Posterior cingulate gyrus (tissue), 11 donors: Measurements from ENCODE around the gene PGBD2.
"Not testable (repeated sequence)": the region's sequence is repeated elsewhere in the genome, so short reads cannot be mapped to it uniquely, and the experiment has no call there.

ENCODE experiments used
- DNase-seq, 10 donors: peaks; one replicate each; pipeline versions ENCODE4 v3.0.0 to v3.0.0-alpha.2; 2020 to 2021; ENCODE audit warnings: mixed read lengths in 3 of 10
- intact Hi-C: fragments of 100-400 bp; cut with DNase I; formaldehyde crosslinking; loops from one replicate; pipeline ENCODE4 v1.15.1; 2023

Gene PGBD2

DNA sequence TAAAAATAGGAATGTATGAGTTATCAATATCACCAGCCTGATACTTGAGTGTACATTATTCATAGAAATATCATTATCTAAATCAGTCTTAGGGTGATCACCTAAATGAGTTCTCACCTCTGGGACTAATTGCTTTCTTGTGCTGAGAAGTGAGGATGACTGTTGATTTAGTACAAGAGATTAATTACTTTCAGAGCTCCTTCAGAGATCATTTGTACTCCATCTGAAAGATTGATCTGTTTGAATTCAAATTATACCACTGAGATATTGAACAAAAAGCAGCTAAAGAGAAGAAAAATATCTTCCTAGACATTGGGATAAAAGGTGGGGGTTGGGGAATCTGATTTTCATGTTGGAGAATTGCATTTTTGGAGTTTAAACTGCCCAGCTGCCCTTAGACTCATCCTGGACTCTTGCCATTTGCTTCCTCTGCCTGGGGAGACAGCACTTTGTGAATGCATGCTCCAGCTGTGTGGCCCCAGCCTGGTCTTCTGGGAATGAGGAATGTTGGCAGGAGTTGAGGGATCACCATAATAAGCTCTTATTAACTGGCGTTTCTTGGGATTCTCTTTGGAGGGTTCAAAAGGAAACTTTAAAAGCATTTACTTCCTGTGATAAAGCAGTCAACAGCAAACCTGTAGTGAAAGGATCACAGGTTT, 19.7 kb upstream of the PGBD2 start:
- intact Hi-C loops = no loop called here
- no peak for DNase-seq

- DNase-seq, intact Hi-C loops: not testable (repeated sequence)
Observed at GRCh38 chr1:248889914-248890243, 16.2 kb upstream of the PGBD2 start.

- intact Hi-C loops = no loop called here
- no peak for DNase-seq
Observed at GRCh38 chr1:248890549-248891498, 15.2 kb upstream of the PGBD2 start.

DNA sequence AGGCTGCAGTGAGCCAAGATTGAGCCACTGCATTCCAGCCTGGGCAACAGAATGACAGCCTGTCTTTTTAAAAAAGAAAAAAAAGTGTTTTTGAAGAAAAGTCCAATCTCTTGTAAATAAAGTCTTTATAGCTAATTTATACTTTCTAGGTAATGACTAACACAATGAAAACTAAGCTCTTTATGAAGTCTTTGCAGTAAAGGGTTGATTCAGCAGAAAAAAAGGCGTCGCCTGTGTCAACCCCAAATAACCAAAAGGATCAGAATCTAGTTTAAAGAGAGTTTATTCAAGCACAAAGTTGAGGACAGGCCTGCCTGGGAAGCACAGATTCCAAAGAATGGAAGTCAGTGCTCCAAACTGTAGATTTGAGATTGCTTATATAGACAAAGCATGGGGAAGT, 14.3 kb upstream of the PGBD2 start:
- intact Hi-C loops = no loop called here
- DNase-seq = no peak

DNA sequence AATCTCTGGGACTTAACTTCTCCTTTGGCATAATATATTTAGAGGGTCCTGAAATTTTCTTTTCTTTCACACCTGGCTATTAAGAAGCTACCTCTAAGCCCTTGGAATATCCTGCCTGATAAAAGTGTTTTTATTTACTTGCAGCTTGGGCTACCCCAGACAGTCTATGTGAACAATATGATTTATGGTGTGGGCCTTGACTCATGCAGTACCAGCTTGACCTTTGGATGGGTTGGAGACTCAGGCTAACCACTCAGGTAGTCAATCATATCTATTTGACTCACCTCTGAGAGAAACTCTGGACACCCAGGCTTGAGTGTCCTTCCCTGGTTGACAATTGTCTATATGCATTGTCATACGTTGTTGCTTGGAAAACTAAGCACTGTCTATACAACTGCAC, 13.4 kb upstream of the PGBD2 start:
- DNase-seq = no peak
- intact Hi-C loops = no loop called here

- intact Hi-C loops = no loop called here
Observed at GRCh38 chr1:248894837-248895236, 11.2 kb upstream of the PGBD2 start.

DNA sequence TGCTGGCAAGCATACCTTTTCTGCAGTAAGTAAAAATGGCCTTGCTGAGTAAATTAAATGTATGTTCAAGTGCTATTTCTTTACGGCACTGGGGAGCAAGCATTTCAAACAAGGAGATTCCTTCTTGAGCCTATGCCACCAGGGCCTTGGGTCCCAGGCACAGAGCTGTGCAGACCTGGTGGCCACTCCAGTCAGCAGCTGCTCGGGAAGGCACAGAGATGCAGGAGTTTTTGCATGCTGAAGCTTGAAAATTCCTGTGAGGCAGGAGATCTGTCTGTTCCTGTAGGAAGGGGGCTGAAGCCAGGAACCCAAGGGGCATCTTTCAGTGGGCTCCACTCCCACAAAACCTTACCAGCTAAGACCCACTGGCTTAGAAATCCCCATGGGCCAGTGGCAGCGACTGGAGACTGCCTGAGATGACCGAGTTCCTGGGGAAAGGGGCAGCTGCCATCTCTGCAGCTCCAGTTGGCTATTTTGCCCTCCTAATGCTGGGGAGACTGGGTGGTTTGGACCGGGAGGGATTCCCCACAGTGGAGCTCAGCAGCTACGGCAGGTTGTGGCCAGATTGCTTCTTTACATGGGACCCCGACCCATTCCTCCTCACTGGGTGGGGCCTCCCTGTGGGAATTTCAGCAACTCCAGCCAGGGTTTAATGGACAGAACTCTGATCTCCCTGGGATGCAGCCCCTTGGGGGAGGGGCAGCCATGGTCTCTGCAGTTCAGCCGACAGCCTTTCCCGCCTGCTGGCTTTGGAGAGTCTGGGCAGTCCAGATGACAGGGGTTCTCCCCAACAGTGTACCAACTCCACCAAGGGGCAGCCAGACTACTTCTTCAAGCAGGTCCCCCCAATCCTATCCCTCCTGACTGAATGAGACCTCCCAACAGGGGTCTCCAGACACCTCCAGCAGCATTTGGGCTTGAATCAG, 8.4 kb upstream of the PGBD2 start:
- intact Hi-C loops = no loop called here
- DNase-seq = no peak

More at GRCh38 chr1:248894837-248895236, 11.2 kb upstream of the PGBD2 start:
- no peak for DNase-seq

DNA sequence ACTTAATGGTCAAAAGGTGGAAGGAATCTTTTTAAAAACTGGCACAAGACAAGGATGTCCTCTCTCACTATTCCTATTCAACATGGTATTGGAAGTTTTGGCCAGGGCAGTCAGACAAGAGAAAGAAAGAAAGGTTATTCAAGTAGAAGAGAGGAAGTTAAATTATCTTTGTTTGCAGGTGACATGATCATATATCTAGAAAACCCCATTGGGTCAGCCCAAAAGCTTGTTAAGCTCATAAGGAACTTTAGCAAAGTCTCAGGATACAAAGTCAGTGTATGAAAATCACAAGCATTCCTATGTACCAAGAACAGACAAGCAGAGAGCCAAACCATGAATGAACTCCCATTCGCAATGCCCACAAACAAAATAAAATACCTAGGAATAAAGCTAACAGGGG, 5.4 kb upstream of the PGBD2 start:
- DNase-seq = no peak
- intact Hi-C loops = no loop called here

- intact Hi-C loops = no loop called here
- no peak for DNase-seq
Observed at GRCh38 chr1:248901578-248901977, 4.5 kb upstream of the PGBD2 start.

- DNase-seq = no peak
- intact Hi-C loops = no loop called here
Observed at GRCh38 chr1:248904437-248905216, 1.4 kb upstream of the PGBD2 start.

GRCh38 chr1:248905662-248906008, 400 bp upstream of the PGBD2 start:
- intact Hi-C loops = no loop called here
- no peak for DNase-seq

DNA sequence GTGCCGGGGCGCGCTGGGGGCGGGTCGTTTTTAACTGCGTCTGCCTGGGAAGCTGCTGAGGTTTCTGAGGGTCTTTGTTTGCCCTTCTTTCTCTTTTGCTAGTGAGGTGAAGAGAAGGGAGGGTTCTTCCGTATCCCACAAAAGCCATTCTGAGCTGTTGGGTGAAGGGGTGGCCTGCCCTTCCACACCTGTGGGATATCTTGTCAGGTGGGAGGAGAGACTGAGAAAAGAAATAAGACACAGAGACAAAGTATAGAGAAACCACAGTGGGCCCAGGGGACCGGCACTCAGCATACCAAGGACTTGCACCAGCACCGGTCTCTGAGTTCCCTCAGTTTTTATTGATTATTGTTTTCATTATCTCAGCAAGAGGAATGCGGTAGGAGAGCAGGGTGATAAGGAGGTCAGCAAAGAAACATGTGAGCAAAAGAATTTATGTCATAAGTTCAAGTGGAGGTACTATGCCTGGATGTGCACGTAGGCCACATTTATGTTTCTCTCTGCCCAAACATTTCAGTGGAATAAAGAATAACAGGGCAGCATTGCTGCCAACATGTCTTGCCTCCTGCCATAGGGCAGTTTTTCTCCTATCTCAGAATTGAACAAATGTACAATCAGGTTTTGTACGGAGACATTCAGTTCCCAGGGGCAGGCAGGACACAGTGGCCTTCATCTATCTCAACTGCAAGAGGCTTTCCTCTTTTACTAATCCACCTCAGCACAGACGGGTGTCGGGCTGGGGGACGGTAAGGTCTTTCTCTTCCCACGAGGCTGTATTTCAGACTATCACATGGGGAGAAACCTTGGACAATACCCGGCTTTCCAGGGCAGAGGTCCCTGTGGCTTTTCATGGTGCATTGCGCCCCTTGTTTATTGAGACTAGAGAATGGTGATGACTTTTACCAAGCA, 972 bp downstream of the PGBD2 start:
- DNase-seq = peak in 1 of 10 donors; percentile 64
- intact Hi-C loops = no loop called here

- intact Hi-C loops = no loop called here
- DNase-seq = no peak
Observed at GRCh38 chr1:248910761-248911160, 4.7 kb downstream of the PGBD2 start.

GRCh38 chr1:248913933-248914332, 7.9 kb downstream of the PGBD2 start:
- no peak for DNase-seq
- intact Hi-C loops = no loop called here

DNA sequence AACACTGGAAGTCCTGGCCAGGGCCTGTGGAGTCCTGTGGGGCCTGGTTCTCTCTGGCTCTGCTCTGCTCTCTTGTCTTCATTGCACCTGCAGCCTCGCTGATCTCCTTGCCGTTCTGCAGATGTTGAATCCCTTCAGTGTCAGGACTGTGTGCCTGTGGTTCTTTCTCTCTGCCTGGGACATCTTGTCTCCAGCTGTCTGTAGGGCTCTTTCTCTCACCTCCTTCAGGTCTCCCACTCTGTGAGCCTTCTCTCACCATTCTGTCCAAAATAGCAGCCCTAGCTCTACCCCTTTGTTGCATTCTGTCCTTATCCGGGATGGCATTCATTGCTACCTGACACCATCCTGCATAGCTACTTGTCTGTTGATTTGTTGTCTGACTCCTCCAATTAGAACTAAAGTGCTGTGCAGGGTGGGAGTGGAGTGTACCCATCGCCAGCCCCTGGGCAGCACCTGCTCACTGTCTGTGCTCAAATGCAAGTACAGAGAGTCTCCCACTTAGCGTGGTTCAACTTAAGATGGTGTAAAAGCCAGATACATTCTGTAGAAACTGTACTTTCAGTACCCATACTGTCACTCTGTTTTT, 8.9 kb downstream of the PGBD2 start:
- DNase-seq = no peak
- intact Hi-C loops = no loop called here

DNA sequence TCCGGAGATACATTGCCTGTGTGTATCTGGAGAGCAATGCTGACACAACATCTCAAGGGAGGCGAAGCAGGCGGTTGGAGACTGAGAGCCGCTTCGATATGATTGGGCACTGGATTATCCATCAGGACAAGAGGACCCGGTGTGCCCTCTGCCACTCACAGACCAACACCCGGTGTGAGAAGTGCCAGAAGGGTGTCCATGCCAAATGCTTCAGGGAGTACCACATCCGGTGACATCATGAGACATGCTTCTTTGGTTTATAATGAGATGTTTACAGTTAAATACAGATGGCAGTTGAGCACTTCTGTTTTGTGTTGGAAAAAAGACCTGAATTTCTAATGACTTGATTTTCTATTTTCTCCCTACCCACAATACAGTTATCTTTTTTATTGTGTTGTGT, 12.1 kb downstream of the PGBD2 start:
- intact Hi-C loops = no loop called here
- peak in 2 of 10 donors; percentile 44 to 60 for DNase-seq

DNA sequence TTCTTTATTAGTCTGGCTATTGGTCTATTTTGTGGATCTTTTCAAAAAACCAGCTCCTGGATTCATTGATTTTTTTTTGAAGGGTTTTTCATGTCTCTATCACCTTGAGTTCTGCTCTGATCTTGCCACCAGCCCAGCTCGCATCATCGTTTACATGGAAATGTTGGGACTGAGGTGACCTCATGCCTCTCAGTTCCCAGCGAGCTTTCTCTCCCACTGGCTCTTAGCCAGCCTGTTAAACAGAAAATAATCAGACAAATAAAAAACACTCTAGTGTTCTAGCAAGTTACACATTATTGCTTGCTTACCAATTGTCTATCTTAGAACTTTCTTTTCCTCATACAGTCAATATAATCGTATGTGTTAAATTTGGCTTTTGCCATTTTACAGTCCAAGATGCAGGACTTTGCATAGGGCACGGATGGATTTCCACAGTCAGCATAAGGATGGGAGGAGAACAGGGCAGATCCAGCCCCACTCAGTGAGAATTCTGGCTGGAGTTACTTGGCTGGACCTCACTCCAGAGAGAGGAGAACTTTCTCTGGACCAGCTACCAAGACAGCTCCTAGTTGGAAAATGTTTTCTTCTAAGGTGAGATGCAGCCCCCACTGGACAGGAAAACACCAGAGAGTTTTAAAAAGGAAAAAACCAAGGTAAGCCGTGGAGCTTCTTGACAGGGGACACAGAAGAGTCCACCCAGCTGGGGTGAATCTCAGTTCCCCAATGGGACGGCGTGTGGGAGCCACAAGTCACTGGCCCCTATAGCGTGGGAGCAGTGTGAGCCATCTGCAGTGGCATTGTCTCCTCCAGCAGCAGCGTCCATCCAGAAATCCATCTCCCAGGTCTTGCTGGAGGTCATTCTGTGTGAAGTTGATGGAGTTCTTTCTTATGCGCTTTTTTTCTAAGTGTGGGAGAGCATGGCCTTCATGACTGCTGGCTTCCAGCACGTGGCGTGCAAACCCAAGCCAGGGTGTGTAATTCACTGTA, 17.6 kb downstream of the PGBD2 start:
- peak in 1 of 10 donors; percentile 40 for DNase-seq
- intact Hi-C loops = no loop called here
